ENCODE measurements around the gene CNOT11. TPM values are rescaled to one million over a fixed set of nuclear protein-coding genes. Genes with fewer than 3 reads are reported as not detected.

CNOT11 gene
- total and polyA plus RNA-seq, 2 of the 8 experiments (the other 6 are each of a cell fraction or from before 2014, with no cell fraction given), result 41.5 to 54.6 TPM

DNA sequence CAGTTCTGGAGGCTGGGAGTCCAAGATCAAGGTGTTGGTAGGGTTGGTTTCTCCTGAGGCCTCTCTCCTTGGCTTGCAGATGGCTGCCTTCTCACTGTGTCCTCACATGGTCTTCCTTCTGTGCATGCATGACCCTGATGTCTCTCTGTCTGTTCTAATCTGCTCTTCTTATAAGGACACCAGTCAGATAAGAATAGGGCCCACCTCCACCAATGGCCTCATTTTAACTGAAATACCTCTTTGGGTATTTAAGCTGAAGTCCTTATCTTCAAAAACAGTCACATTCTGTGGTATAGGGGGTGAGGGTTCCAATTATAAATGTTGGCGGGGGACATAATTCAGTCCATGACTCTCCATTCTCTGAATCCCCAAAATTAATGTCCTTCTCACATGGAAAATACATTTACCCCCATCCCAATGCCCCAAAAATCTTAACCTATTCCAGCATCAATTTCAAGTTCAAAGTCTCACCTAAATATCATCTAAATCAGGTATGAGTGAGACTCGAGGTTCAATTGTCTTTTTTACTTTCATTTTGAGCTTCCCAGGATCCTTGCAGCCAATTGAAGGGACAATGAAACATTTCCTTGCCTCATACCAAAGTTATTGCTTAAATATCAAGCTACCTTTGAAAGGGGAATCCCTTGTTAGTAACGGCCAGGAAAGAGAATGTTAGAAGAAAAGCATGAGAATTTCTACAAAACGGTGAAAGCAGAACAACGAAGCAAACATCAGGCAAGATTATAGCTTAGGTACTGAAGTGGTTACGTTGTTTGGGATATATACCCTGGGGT is 20.6 kb upstream of the CNOT11 start:
- no peak for FAIRE-seq
- WGBS, 2 experiments (ENCODE audit: extremely low coverage in 1 of 2, insufficient coverage in 1 of 2, insufficient read length in 1 of 2, insufficient replicate concordance in 2 of 2, low coverage in 1 of 2, low lambda C conversion rate in 2 of 2, missing lambda C conversion rate in 1 of 2), result 88% methylated on average over 6 of the region's 6 CpGs; no CpG with 5 or more reads in 1 of the 2 experiments
- no peak for TF ChIP-seq SP4 (IDR thresholded peaks at IDR 0.05; ENCODE audit: low read length)
- TF ChIP-seq NANOG (IDR thresholded peaks at IDR 0.05; ENCODE audit: insufficient read depth, low read depth, low read length, poor library complexity, severe bottlenecking), result no peak
- no peak for TF ChIP-seq KDM1A (IDR thresholded peaks at IDR 0.05; ENCODE audit: borderline replicate concordance, low read length)
- TF ChIP-seq SP2 (IDR thresholded peaks at IDR 0.05; ENCODE audit: low read length), result no peak
- no peak for TF ChIP-seq HDAC2 (IDR thresholded peaks at IDR 0.05; ENCODE audit: borderline replicate concordance in 1 of 2, low read depth in 2 of 2, low read length in 2 of 2)
- no peak for TF ChIP-seq PHF8 (conservative IDR thresholded peaks at IDR 0.05; ENCODE audit: low read depth, low read length)
- TF ChIP-seq TAF7 (optimal IDR thresholded peaks at IDR 0.05; ENCODE audit: borderline replicate concordance, low read depth, low read length), result no peak
- TF ChIP-seq RAD21 (IDR thresholded peaks at IDR 0.05 in 1 of 2, conservative IDR thresholded peaks at IDR 0.05 in 1 of 2; ENCODE audit: low read depth in 2 of 2, low read length in 2 of 2), result no peak
- TF ChIP-seq BCL11A (IDR thresholded peaks at IDR 0.05; ENCODE audit: low read depth in 2 of 2, low read length in 2 of 2), result no peak
- TF ChIP-seq KDM4A (IDR thresholded peaks at IDR 0.05; ENCODE audit: low read depth, low read length, severe bottlenecking), result no peak
- no peak for TF ChIP-seq CHD2 (IDR thresholded peaks at IDR 0.05; ENCODE audit: low read length)
- TF ChIP-seq POU5F1 (IDR thresholded peaks at IDR 0.05; ENCODE audit: low read depth, low read length), result no peak

More for the DNA sequence above, 20.6 kb upstream of the CNOT11 start:
- H3K9me3 ChIP-seq (ENCODE audit: insufficient read depth in 2 of 2, low read depth in 1 of 2, low read length in 1 of 2), result 0 out of 4 replicates have a peak, but pooled peaks cover 0 to 3% of the 10 kb centered on the region in 2 experiments
- H2BK12ac ChIP-seq (ENCODE audit: low read depth, low read length), result no peak overlapping the region
- no peak overlapping the region for H4K91ac ChIP-seq (replicated peaks; ENCODE audit: insufficient read length, low read length)
- H3K14ac ChIP-seq (ENCODE audit: insufficient read length), result no peak overlapping the region
- H4K8ac ChIP-seq (ENCODE audit: extremely low read depth, insufficient read depth, low read length), result no peak overlapping the region
- H4K20me1 ChIP-seq (replicated peaks in 1 of 2; ENCODE audit: control insufficient read depth in 1 of 2, insufficient read depth in 2 of 2, low read length in 2 of 2), result no peaks in the 10 kb centered on the region
- no peak overlapping the region for H3K9ac ChIP-seq (replicated peaks in 1 of 4; ENCODE audit: extremely low read depth in 1 of 4, low read depth in 3 of 4, low read length in 3 of 4)
- DNase-seq (ENCODE audit: low read depth in 1 of 2, low spot score in 2 of 2), result no peak
- H3K56ac ChIP-seq (replicated peaks; ENCODE audit: insufficient read length, low read depth, low read length), result no peak overlapping the region
- H3K23ac ChIP-seq (ENCODE audit: insufficient read length), result no peak overlapping the region
- POLR2A ChIA-PET (ENCODE audit: partially characterized antibody), result interaction anchor here (0.9 to 1.4 kb wide), 2 partner anchors 16 to 19 kb away, joined by 3 read pairs; no protein-coding TSS in a partner anchor
- no peaks in the 10 kb centered on the region for H3K4me1 ChIP-seq (replicated peaks in 1 of 4; ENCODE audit: control insufficient read depth in 3 of 4, insufficient read depth in 4 of 4, low read length in 3 of 4)
- H3K4me2 ChIP-seq (ENCODE audit: insufficient read depth in 1 of 2, low read depth in 2 of 2, low read length in 2 of 2), result no peak overlapping the region
- no peak overlapping the region for H3K4ac ChIP-seq (replicated peaks; ENCODE audit: insufficient read length, low read depth, low read length)
- no peak overlapping the region for H3K4me3 ChIP-seq (ENCODE audit: extremely low read depth in 1 of 4, insufficient read depth in 2 of 4, low read depth in 3 of 4, low read length in 4 of 4)
- H2BK15ac ChIP-seq (ENCODE audit: low read length), result no peak overlapping the region
- H2AK5ac ChIP-seq (ENCODE audit: low read depth, low read length), result no peak overlapping the region
- H2BK120ac ChIP-seq (replicated peaks; ENCODE audit: low read depth, low read length), result no peak overlapping the region
- no peaks in the 10 kb centered on the region for H3K79me1 ChIP-seq (ENCODE audit: low read depth, low read length)
- H2AFZ ChIP-seq (ENCODE audit: low read length), result no peak overlapping the region
- no peak overlapping the region for H3K27ac ChIP-seq (ENCODE audit: low read depth, low read length)
- no peak overlapping the region for H2BK20ac ChIP-seq (ENCODE audit: low read length)
- no peaks in the 10 kb centered on the region for H3K36me3 ChIP-seq (ENCODE audit: control insufficient read depth in 2 of 4, insufficient read depth in 4 of 4, low read length in 3 of 4)
- CTCF ChIA-PET (ENCODE audit: partially characterized antibody), result interaction anchor here (0.6 to 3.7 kb wide), 6 partner anchors 8 to 219 kb away, joined by 3 to 16 read pairs (median 4); no protein-coding TSS in a partner anchor
- no peaks in the 10 kb centered on the region for H3K27me3 ChIP-seq (replicated peaks in 1 of 4; ENCODE audit: control insufficient read depth in 3 of 4, extremely low read depth in 1 of 4, insufficient read depth in 3 of 4, low read length in 3 of 4)
- H3K23me2 ChIP-seq (ENCODE audit: low read depth, low read length), result no peaks in the 10 kb centered on the region
- H3K18ac ChIP-seq (ENCODE audit: extremely low read depth, low read length), result no peak overlapping the region
- no peak overlapping the region for H4K5ac ChIP-seq (ENCODE audit: insufficient read length, low read depth, low read length)
- H3K79me2 ChIP-seq (ENCODE audit: control insufficient read depth in 1 of 2, insufficient read depth in 2 of 2, low read length in 2 of 2), result no peaks in the 10 kb centered on the region
- H2BK5ac ChIP-seq (ENCODE audit: low read depth, low read length), result no peak overlapping the region
